Measurements from ENCODE around the gene BEX4. TPM values are rescaled to one million over a fixed set of nuclear protein-coding genes. Genes with fewer than 3 reads are reported as not detected.

The BEX4 gene
- total RNA-seq, 1 donor = 7.9 TPM

DNA sequence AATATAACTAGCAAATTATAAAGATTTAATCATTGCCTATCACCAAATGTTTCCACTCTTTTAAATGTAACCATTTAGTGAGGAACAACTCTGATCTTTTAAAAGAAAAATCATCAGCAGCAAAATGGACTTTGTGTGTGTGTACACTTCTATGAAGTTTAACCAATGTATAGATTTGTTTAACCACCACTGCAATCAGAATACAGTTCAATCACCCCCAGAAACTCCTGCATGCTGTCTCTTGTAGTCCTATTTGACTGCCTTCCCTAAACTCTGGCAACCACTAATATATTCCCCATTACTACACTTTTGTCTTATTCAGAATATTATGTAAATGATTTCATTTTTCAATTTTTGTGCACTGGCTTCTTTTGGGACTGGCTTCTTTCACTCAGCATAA lies 41.7 kb downstream of the BEX4 start:
- TF ChIP-seq, protein P1, sequence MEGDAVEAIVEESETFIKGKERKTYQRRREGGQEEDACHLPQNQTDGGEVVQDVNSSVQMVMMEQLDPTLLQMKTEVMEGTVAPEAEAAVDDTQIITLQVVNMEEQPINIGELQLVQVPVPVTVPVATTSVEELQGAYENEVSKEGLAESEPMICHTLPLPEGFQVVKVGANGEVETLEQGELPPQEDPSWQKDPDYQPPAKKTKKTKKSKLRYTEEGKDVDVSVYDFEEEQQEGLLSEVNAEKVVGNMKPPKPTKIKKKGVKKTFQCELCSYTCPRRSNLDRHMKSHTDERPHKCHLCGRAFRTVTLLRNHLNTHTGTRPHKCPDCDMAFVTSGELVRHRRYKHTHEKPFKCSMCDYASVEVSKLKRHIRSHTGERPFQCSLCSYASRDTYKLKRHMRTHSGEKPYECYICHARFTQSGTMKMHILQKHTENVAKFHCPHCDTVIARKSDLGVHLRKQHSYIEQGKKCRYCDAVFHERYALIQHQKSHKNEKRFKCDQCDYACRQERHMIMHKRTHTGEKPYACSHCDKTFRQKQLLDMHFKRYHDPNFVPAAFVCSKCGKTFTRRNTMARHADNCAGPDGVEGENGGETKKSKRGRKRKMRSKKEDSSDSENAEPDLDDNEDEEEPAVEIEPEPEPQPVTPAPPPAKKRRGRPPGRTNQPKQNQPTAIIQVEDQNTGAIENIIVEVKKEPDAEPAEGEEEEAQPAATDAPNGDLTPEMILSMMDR (IDR thresholded peaks at IDR 0.05; ENCODE audit: insufficient read depth, low read length) = no peak
- no peak overlapping the region for H3K4me3 ChIP-seq (ENCODE audit: low read depth, low read length)
- no peak for DNase-seq (ENCODE audit: low read depth)

DNA sequence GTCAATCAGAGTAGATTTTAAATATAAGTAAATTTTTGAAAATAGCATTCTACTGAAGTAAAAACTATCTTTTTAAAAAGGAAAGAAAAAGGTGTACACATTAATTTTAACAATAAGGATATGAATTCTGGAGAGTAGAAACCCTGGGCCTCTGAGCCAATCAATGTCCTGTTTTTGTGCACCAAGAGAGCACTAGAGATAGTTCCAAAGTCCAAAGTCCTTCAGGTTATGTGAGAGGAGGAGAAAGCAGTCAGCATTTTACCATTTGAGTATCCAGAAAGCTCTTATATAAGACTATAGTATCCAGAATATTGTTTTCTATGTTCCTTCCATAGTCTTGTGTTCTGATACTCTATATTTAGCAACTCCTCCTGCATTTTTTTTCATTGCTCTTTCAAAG lies 43.4 kb downstream of the BEX4 start:
- no peak for DNase-seq (ENCODE audit: low read depth)
- TF ChIP-seq, protein P1 (IDR thresholded peaks at IDR 0.05; ENCODE audit: insufficient read depth, low read length) = no peak
- no peak overlapping the region for H3K4me3 ChIP-seq (ENCODE audit: low read depth, low read length)

Other genes with a start within 250 kb of the BEX4 start
- 0.36 TPM in 1 of 2 replicates, not detected in the other for gene BEX1, start 150.9 kb upstream of the BEX4 start, total RNA-seq (ENCODE audit: low replicate concordance)
- gene NXF3, start 122.0 kb upstream of the BEX4 start, total RNA-seq (ENCODE audit: low replicate concordance) = 1.6 TPM in 1 of 2 replicates, not detected in the other
- gene TCEAL8, start 40.0 kb downstream of the BEX4 start, total RNA-seq (ENCODE audit: low replicate concordance) = 144 and 370 TPM in 2 replicates
- not detected in 2 replicates for gene TCEAL5, start 61.6 kb downstream of the BEX4 start, total RNA-seq (ENCODE audit: low replicate concordance)
- gene BEX2, start 95.9 kb downstream of the BEX4 start, total RNA-seq (ENCODE audit: low replicate concordance) = 1.6 and 14.3 TPM in 2 replicates
- 52.5 and 86.3 TPM in 2 replicates for gene TCEAL7, start 115.1 kb downstream of the BEX4 start, total RNA-seq (ENCODE audit: low replicate concordance)
- 225 and 327 TPM in 2 replicates for gene TCEAL9, start 141.4 kb downstream of the BEX4 start, total RNA-seq (ENCODE audit: low replicate concordance)
- 222 and 678 TPM in 2 replicates for gene BEX3, start 161.4 kb downstream of the BEX4 start, total RNA-seq (ENCODE audit: low replicate concordance)

Data from fibroblast of the aortic adventitia (primary cell).